SU-DHL-6 (cell line): Measurements from ENCODE around the gene DCDC2C.

Experiments
- H2AFZ ChIP-seq: fragments of 200-600 bp; sonication (generic); 2 replicates; pipeline ENCODE4 v1.6.1; 2014; ENCODE audit warnings: low read depth, mild to moderate bottlenecking, moderate library complexity, mixed read lengths, antibody characterized with exemption, low read length; ENCODE audit not compliant: severe bottlenecking
- H3F3A ChIP-seq: fragments of 200-600 bp; shearing (Covaris generic); 2 replicates; pipeline ENCODE4 v1.6.0; 2016; ENCODE audit warnings: antibody characterized with exemption, mild to moderate bottlenecking; ENCODE audit not compliant: insufficient read depth
- H3K27ac ChIP-seq: fragments of 200-600 bp; sonication (generic); 2 replicates; pipeline ENCODE4 v1.5.1; 2016; ENCODE audit warnings: low read depth, mild to moderate bottlenecking, low read length, moderate library complexity, mixed read lengths
- H3K27me3 ChIP-seq: fragments of 200-600 bp; sonication (generic), shearing (Covaris generic); 2 replicates; pipeline ENCODE4 v1.6.0; 2014; ENCODE audit warnings: mild to moderate bottlenecking, low read length
- H3K36me3 ChIP-seq: fragments of 200-600 bp; sonication (generic); 2 replicates; pipeline ENCODE4 v1.6.1; 2014; ENCODE audit warnings: mild to moderate bottlenecking, low read length, mixed read lengths
- H3K4me2 ChIP-seq: fragments of 300-600, 200-600 bp; shearing (Covaris generic), sonication (generic); 2 replicates; pipeline ENCODE4 v1.6.0; 2014; ENCODE audit warnings: low read length, low read depth, mild to moderate bottlenecking; ENCODE audit not compliant: poor library complexity, severe bottlenecking
- H3K4me3 ChIP-seq: fragments of 200-600 bp; sonication (generic); 2 replicates; pipeline ENCODE4 v1.5.1; 2014; ENCODE audit warnings: antibody characterized with exemption, low read length, mild to moderate bottlenecking, mixed read lengths; ENCODE audit not compliant: insufficient read depth, poor library complexity, severe bottlenecking
- H3K79me2 ChIP-seq: fragments of 200-600 bp; sonication (generic); 2 replicates; pipeline ENCODE4 v1.6.1; 2014; ENCODE audit warnings: mild to moderate bottlenecking, low read length, moderate library complexity; ENCODE audit not compliant: insufficient read depth
- H3K9ac ChIP-seq: fragments of 200-600 bp; sonication (generic); 2 replicates; pipeline ENCODE4 v1.7.0; 2014; ENCODE audit warnings: mild to moderate bottlenecking, low read length
- H3K9me2 ChIP-seq: fragments of 200-600 bp; sonication (generic); replicated peaks from 2 replicates; pipeline ENCODE4 v1.6.1; 2014; ENCODE audit warnings: low read length; ENCODE audit not compliant: insufficient read depth
- H3K9me3 ChIP-seq: fragments of 200-600 bp; sonication (generic); 2 replicates; pipeline ENCODE4 v1.6.1; 2014; ENCODE audit warnings: low read length, mixed read lengths; ENCODE audit not compliant: insufficient read depth
- H4K20me1 ChIP-seq: fragments of 200-600 bp; sonication (generic); 2 replicates; pipeline ENCODE4 v1.6.1; 2014; ENCODE audit warnings: low read depth, mild to moderate bottlenecking, antibody characterized with exemption, low read length, moderate library complexity, mixed read lengths
- CTCF ChIP-seq: fragments of 200-600 bp; sonication (generic); IDR thresholded peaks from one replicate; pipeline ENCODE4 v1.5.1; 2017; ENCODE audit warnings: antibody characterized with exemption, mild to moderate bottlenecking, low read length, moderate library complexity; ENCODE audit not compliant: insufficient read depth, poor library complexity, severe bottlenecking
- EZH2phosphoT487 ChIP-seq: fragments of 200-600 bp; sonication (generic), shearing (Covaris generic); conservative IDR thresholded peaks from 2 replicates; pipeline ENCODE4 v1.6.1; 2018; ENCODE audit warnings: mild to moderate bottlenecking, antibody characterized with exemption, low read length, moderate library complexity, mixed read lengths

Gene DCDC2C

GRCh38 chr2:3840611-3841155 lies 137.3 kb downstream of the DCDC2C start:
- TF ChIP-seq EZH2phosphoT487 = no peak
- TF ChIP-seq CTCF = no peak
- Histone ChIP-seq H3K27me3 (no peaks in the 10 kb centered on the region), H3K4me3 (no peak overlapping the region)

GRCh38 chr2:3847397-3848052 lies 144.2 kb downstream of the DCDC2C start:
- Histone ChIP-seq H3K9ac (no peak overlapping the region), H3K36me3 (no peaks in the 10 kb centered on the region), H3K9me3 (no peaks in the 10 kb centered on the region), H3K27ac (no peak overlapping the region), H3K4me2 (no peak overlapping the region), H3K4me3 (no peak overlapping the region), H4K20me1 (no peaks in the 10 kb centered on the region), H2AFZ (no peak overlapping the region), H3K79me2 (no peaks in the 10 kb centered on the region), H3K27me3 (no peaks in the 10 kb centered on the region), H3K9me2 (no peaks in the 10 kb centered on the region), H3F3A (no peaks in the 10 kb centered on the region)
- TF ChIP-seq EZH2phosphoT487 (no peak), CTCF (no peak)

More at GRCh38 chr2:3840611-3841155, 137.3 kb downstream of the DCDC2C start:
- no peaks in the 10 kb centered on the region for H3K36me3 ChIP-seq
- no peaks in the 10 kb centered on the region for H3K79me2 ChIP-seq
- H3K9me3 ChIP-seq = no peaks in the 10 kb centered on the region
- no peak overlapping the region for H3K4me2 ChIP-seq
- H3K27ac ChIP-seq = no peak overlapping the region
- no peak overlapping the region for H2AFZ ChIP-seq
- H3K9ac ChIP-seq = no peak overlapping the region
- H3K9me2 ChIP-seq = no peaks in the 10 kb centered on the region
- no peaks in the 10 kb centered on the region for H4K20me1 ChIP-seq
- no peaks in the 10 kb centered on the region for H3F3A ChIP-seq

- Histone ChIP-seq H3K27me3 (no peaks in the 10 kb centered on the region), H3F3A (no peaks in the 10 kb centered on the region), H3K4me3 (no peak overlapping the region), H3K36me3 (no peaks in the 10 kb centered on the region), H3K9ac (no peak overlapping the region), H3K9me3 (no peaks in the 10 kb centered on the region), H2AFZ (no peak overlapping the region), H3K4me2 (no peak overlapping the region), H3K9me2 (no peaks in the 10 kb centered on the region), H3K79me2 (no peaks in the 10 kb centered on the region), H3K27ac (no peak overlapping the region), H4K20me1 (no peaks in the 10 kb centered on the region)
- no peak for TF ChIP-seq EZH2phosphoT487
Measured at GRCh38 chr2:3848776-3849175, 145.4 kb downstream of the DCDC2C start.

GRCh38 chr2:3849213-3849612 lies 145.8 kb downstream of the DCDC2C start:
- Histone ChIP-seq H3F3A (no peaks in the 10 kb centered on the region), H3K36me3 (no peaks in the 10 kb centered on the region), H4K20me1 (no peaks in the 10 kb centered on the region), H3K27me3 (no peaks in the 10 kb centered on the region), H3K9ac (no peak overlapping the region), H3K27ac (no peak overlapping the region), H3K9me2 (no peaks in the 10 kb centered on the region), H3K4me2 (no peak overlapping the region), H3K79me2 (no peaks in the 10 kb centered on the region), H2AFZ (no peak overlapping the region), H3K4me3 (no peak overlapping the region), H3K9me3 (no peaks in the 10 kb centered on the region)
- TF ChIP-seq CTCF (no peak), EZH2phosphoT487 (no peak)
